Mesenchymal stem cell (in vitro differentiated cells and primary cell): ENCODE data around the gene CCDC13.

Experiments
- DNase-seq: peaks from one replicate; pipeline ENCODE4 v3.0.0-alpha.2; 2013
- H2AFZ ChIP-seq: one replicate; pipeline ENCODE4 v1.6.1; 2013; ENCODE audit warnings: low read depth, mild to moderate bottlenecking, control low read depth, inconsistent platforms, low read length, moderate library complexity
- H2AK5ac ChIP-seq: 2 replicates; pipeline ENCODE4 v1.6.1; 2013; ENCODE audit warnings: low read length, moderate library complexity, mild to moderate bottlenecking, inconsistent platforms; ENCODE audit not compliant: severe bottlenecking
- H2BK120ac ChIP-seq: one replicate; pipeline ENCODE4 v1.6.1; 2013; ENCODE audit warnings: low read depth, mild to moderate bottlenecking, inconsistent platforms, low read length, moderate library complexity
- H2BK12ac ChIP-seq, 2 experiments: one replicate each; pipeline ENCODE4 v1.6.1; 2013; ENCODE audit warnings: inconsistent platforms in 2 of 2, low read length in 2 of 2, mild to moderate bottlenecking in 2 of 2, moderate library complexity in 2 of 2, control low read depth in 1 of 2
- H2BK15ac ChIP-seq: one replicate; pipeline ENCODE4 v1.6.1; 2013; ENCODE audit warnings: mild to moderate bottlenecking, low read depth, inconsistent platforms; ENCODE audit not compliant: poor library complexity, severe bottlenecking
- H2BK5ac ChIP-seq: 2 replicates; pipeline ENCODE4 v1.6.1; 2013; ENCODE audit warnings: low read depth, mild to moderate bottlenecking, low read length, control low read depth, inconsistent platforms; ENCODE audit not compliant: poor library complexity, severe bottlenecking
- H3K14ac ChIP-seq, 2 experiments: one replicate each; pipeline ENCODE4 v1.6.1; 2013; ENCODE audit warnings: inconsistent platforms in 2 of 2, low read length in 2 of 2, control low read depth in 1 of 2, mild to moderate bottlenecking in 1 of 2, moderate library complexity in 1 of 2
- H3K18ac ChIP-seq, 2 experiments: one replicate each; pipeline ENCODE4 v1.6.1; 2013; ENCODE audit warnings: inconsistent platforms in 2 of 2, low read length in 2 of 2, control low read depth in 1 of 2, low read depth in 1 of 2, mild to moderate bottlenecking in 1 of 2
- H3K23ac ChIP-seq, 2 experiments: one replicate each; pipeline ENCODE4 v1.6.1; 2013; ENCODE audit warnings: inconsistent platforms in 2 of 2, low read length in 2 of 2, mild to moderate bottlenecking in 2 of 2, moderate library complexity in 2 of 2, control low read depth in 1 of 2
- H3K27ac ChIP-seq: 2 replicates; pipeline ENCODE4 v1.5.1; 2013; ENCODE audit warnings: mild to moderate bottlenecking, moderate library complexity, low read length, control low read depth, inconsistent platforms; ENCODE audit not compliant: poor library complexity, severe bottlenecking
- H3K27me3 ChIP-seq, 2 experiments: 2 replicates each; pipeline versions ENCODE4 v1.6.1 to v1.7.0; 2013; ENCODE audit warnings: low read length in 2 of 2, mild to moderate bottlenecking in 2 of 2, moderate library complexity in 2 of 2, control low read depth in 1 of 2, inconsistent platforms in 1 of 2; ENCODE audit not compliant: control insufficient read depth in 1 of 2, insufficient read depth in 1 of 2
- H3K36me3 ChIP-seq, 2 experiments: 2 replicates each; pipeline versions ENCODE4 v1.6.1 to v1.7.0; 2013; ENCODE audit warnings: low read length in 2 of 2, control low read depth in 1 of 2, inconsistent platforms in 1 of 2, low read depth in 1 of 2, mild to moderate bottlenecking in 1 of 2; ENCODE audit not compliant: insufficient read depth in 2 of 2, control insufficient read depth in 1 of 2
- H3K4ac ChIP-seq, 2 experiments: one replicate each; pipeline ENCODE4 v1.6.1; 2013; ENCODE audit warnings: inconsistent platforms in 2 of 2, low read length in 2 of 2, mild to moderate bottlenecking in 2 of 2, moderate library complexity in 2 of 2, control low read depth in 1 of 2, low read depth in 1 of 2
- H3K4me1 ChIP-seq: 2 replicates; pipeline ENCODE4 v1.6.1; 2013; ENCODE audit warnings: low read depth, low read length, control low read depth; ENCODE audit not compliant: control insufficient read depth, insufficient read depth
- H3K4me2 ChIP-seq: 2 replicates; pipeline ENCODE4 v1.6.1; 2013; ENCODE audit warnings: low read length, mild to moderate bottlenecking, inconsistent platforms; ENCODE audit not compliant: poor library complexity, severe bottlenecking
- H3K4me3 ChIP-seq, 2 experiments: 2 replicates each; pipeline versions ENCODE4 v1.5.1 to v1.7.0; 2013; ENCODE audit warnings: low read length in 2 of 2, mild to moderate bottlenecking in 2 of 2, control low read depth in 1 of 2, low read depth in 1 of 2; ENCODE audit not compliant: insufficient read depth in 1 of 2
- H3K79me1 ChIP-seq: replicated peaks from 2 replicates; pipeline ENCODE4 v1.6.1; 2013; ENCODE audit warnings: mild to moderate bottlenecking, control low read depth, low read length, inconsistent platforms; ENCODE audit not compliant: poor library complexity, severe bottlenecking
- H3K9ac ChIP-seq: 2 replicates; pipeline ENCODE4 v1.7.0; 2013; ENCODE audit warnings: mild to moderate bottlenecking, low read length, moderate library complexity
- H3K9me3 ChIP-seq: 2 replicates; pipeline ENCODE4 v1.7.0; 2013; ENCODE audit warnings: mild to moderate bottlenecking, low read length; ENCODE audit not compliant: control insufficient read depth
- H4K8ac ChIP-seq: one replicate; pipeline ENCODE4 v1.6.1; 2013; ENCODE audit warnings: inconsistent platforms, mild to moderate bottlenecking, low read length, moderate library complexity
- H4K91ac ChIP-seq: one replicate; pipeline ENCODE4 v1.6.1; 2013; ENCODE audit warnings: mild to moderate bottlenecking, low read length, inconsistent platforms
- WGBS: methylation state at CpG from one replicate; pipeline ENCODE4 v1.1.7; 2013; ENCODE audit warnings: mixed read lengths; 5-methylcytosine and 5-hydroxymethylcytosine counted together

The CCDC13 gene

DNA sequence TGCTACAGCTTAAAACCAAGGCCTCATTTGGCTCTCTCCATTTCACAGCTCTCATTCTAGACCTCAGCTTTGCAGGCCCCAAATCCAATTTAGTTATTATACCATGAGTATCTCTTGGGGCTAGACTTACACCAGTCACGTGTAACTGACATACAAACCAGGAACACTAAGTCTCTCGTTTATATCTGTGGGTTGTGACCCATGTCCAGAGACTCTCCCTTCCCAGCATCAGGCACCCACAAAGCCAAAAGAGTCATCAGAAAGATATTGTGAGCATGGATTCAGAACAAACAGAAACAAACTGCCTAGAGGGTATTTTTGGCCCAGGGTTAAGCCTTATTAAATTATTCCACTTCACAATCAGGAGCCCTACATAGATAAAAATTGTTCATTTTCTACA is 5.6 kb upstream of the CCDC13 start:
- Histone ChIP-seq H3K4me1 (peaks cover 3% of the 10 kb centered on the region), H3K4me2 (no peak overlapping the region), H4K8ac (no peak overlapping the region), H2BK12ac (no peak overlapping the region), H3K23ac (no peak overlapping the region), H3K79me1 (peaks cover 4% of the 10 kb centered on the region), H3K27me3 (no peaks in the 10 kb centered on the region), H3K4ac (no peak overlapping the region), H2BK5ac (no peak overlapping the region), H2BK15ac (no peak overlapping the region), H2BK120ac (no peak overlapping the region), H3K18ac (no peak overlapping the region), H3K36me3 (peaks cover 0 to 16% of the 10 kb centered on the region in 2 experiments), H3K9me3 (no peaks in the 10 kb centered on the region), H3K9ac (peak overlapping the region; percentile 82), H2AFZ (no peak overlapping the region), H2AK5ac (no peak overlapping the region), H4K91ac (no peak overlapping the region), H3K27ac (no peak overlapping the region), H3K14ac (no peak overlapping the region), H3K4me3 (no peak overlapping the region)
- 75% methylated on average over 2 of the region's 2 CpGs for WGBS
- DNase-seq = peak; percentile 73

DNA sequence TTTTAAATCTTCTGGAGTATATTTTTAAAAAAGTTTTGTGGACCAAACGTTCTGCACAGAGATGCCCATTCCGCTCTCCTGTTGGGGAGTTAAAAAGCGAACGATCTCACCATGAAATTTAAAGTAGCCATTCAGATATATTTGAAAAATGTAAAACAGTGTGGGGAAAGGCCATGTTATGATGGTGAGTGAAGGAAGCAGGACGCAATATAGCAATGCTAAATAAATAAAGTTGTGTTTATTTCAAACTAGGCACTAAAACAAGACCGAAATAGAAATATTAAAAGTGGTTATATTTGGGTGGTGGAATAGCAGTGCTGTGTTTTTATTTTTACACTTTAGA is 327 bp upstream of the CCDC13 start:
- Histone ChIP-seq H3K36me3 (no peaks in the 10 kb centered on the region), H3K4me3 (peak overlapping the region; percentile 56 to 81), H3K9ac (peak overlapping the region; percentile 92), H3K4ac (no peak overlapping the region), H3K79me1 (no peaks in the 10 kb centered on the region), H3K18ac (no peak overlapping the region), H2BK12ac (no peak overlapping the region), H2BK15ac (no peak overlapping the region), H2AK5ac (no peak overlapping the region), H3K9me3 (no peaks in the 10 kb centered on the region), H3K23ac (no peak overlapping the region), H3K27ac (no peak overlapping the region), H2BK120ac (no peak overlapping the region), H3K4me1 (peaks cover 9% of the 10 kb centered on the region), H3K27me3 (no peaks in the 10 kb centered on the region), H3K14ac (no peak overlapping the region), H3K4me2 (peak overlapping the region; percentile 86), H4K91ac (no peak overlapping the region), H2BK5ac (no peak overlapping the region), H2AFZ (no peak overlapping the region), H4K8ac (no peak overlapping the region)
- DNase-seq = no peak
- WGBS = 11% methylated on average over 5 of the region's 6 CpGs

DNA sequence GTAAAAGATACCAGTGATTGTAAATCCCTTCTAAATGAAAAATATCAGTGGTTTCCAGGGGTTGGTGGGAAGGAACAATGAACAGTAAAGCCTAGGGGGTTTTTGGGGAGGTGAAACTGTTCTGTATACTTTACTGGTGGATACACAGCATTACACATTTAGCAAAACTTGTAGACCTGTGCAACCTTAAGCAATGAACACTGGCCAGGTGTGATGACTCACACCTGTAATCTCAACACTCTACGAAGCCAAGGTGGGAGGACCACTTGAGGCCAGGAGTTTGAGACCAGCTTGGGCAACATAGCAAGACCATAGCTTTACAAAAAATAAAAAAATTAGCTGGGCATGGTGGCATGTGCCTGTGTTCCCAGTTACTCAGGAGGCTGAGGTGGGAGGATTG is 1.8 kb downstream of the CCDC13 start:
- Histone ChIP-seq H4K91ac (no peak overlapping the region), H3K14ac (no peak overlapping the region), H3K18ac (no peak overlapping the region), H2BK5ac (no peak overlapping the region), H3K79me1 (no peaks in the 10 kb centered on the region), H3K4me1 (peaks cover 9% of the 10 kb centered on the region), H3K9ac (no peak overlapping the region), H3K4me2 (no peak overlapping the region), H3K27ac (no peak overlapping the region), H3K4ac (no peak overlapping the region), H2AK5ac (no peak overlapping the region), H2BK120ac (no peak overlapping the region), H3K4me3 (no peak overlapping the region), H4K8ac (no peak overlapping the region), H2BK12ac (no peak overlapping the region), H3K36me3 (no peaks in the 10 kb centered on the region), H2AFZ (no peak overlapping the region), H3K9me3 (no peaks in the 10 kb centered on the region), H3K23ac (no peak overlapping the region), H2BK15ac (no peak overlapping the region), H3K27me3 (no peaks in the 10 kb centered on the region)
- no CpG with 5 or more reads among the region's 1 CpG for WGBS
- no peak for DNase-seq

DNA sequence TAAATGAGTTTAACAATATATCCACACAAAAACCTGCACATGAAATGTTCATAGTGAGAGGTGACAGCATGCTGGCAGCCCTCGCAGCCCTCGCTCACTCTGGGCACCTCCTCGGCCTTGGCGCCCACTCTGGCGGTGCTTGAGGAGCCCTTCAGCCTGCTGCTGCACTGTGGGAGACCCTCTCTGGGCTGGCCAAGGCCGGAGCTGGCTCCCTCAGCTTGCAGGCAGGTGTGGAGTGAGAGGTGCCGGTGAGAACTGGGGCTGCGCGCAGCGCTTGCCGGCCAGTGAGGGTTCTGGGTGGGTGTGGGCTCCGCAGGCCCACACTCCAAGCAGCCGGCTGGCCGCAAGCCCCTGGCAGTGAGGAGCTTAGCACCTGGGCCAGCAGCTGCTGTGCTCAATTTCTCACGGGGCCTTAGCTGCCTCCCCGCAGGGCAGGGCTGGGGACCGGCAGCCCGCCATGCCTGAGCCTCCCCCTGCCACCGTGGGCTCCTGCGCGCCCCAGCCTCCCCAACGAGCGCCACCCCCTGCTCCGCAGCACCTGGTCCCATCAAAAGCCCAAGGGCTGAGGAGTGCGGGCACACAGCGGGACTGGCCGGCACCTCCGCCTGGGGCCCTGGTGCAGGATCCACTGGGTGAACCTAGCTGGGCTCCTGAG is 3.4 kb downstream of the CCDC13 start:
- no peak overlapping the region for H3K4me3 ChIP-seq

More for the DNA sequence above, 3.4 kb downstream of the CCDC13 start:
- Histone ChIP-seq H3K4me2 (no peak overlapping the region), H3K23ac (no peak overlapping the region), H3K9ac (no peak overlapping the region), H3K27ac (no peak overlapping the region), H3K4ac (no peak overlapping the region), H2BK12ac (no peak overlapping the region), H4K8ac (no peak overlapping the region), H3K14ac (no peak overlapping the region), H3K27me3 (no peaks in the 10 kb centered on the region), H3K18ac (no peak overlapping the region), H3K36me3 (no peaks in the 10 kb centered on the region), H2BK5ac (no peak overlapping the region), H3K79me1 (no peaks in the 10 kb centered on the region), H3K9me3 (no peaks in the 10 kb centered on the region), H2AFZ (no peak overlapping the region), H4K91ac (no peak overlapping the region), H2BK15ac (no peak overlapping the region), H2BK120ac (no peak overlapping the region), H3K4me1 (peaks cover 9% of the 10 kb centered on the region), H2AK5ac (no peak overlapping the region)
- no peak for DNase-seq
- 91% methylated on average over 27 of the region's 28 CpGs for WGBS
